ENCODE data around the gene EHD4.
A peak's percentile ranks its signal among the peaks of the same experiment; 100 is the strongest.

EHD4 gene

GRCh38 chr15:41999290-42000285, 27.2 kb upstream of the EHD4 start:
- Mint-ChIP-seq H3K36me3 (no peaks in the 10 kb centered on the region), H3K27ac (no peak overlapping the region), H3K4me3 (no peak overlapping the region), H3K4me1 (peaks cover 10% of the 10 kb centered on the region), H3K9me3 (no peaks in the 10 kb centered on the region)
- ATAC-seq, result peak; percentile 88
- DNase-seq (ENCODE audit: low spot score in 2 of 2), result no peak

GRCh38 chr15:41997845-41998244, 25.5 kb upstream of the EHD4 start:
- no peak overlapping the region for H3K27ac Mint-ChIP-seq
- ATAC-seq, result no peak
- no peak for DNase-seq (ENCODE audit: low spot score in 2 of 2)
- H3K9me3 Mint-ChIP-seq, result no peaks in the 10 kb centered on the region
- no peak overlapping the region for H3K4me3 Mint-ChIP-seq
- peaks cover 10% of the 10 kb centered on the region for H3K4me1 Mint-ChIP-seq
- no peaks in the 10 kb centered on the region for H3K36me3 Mint-ChIP-seq

GRCh38 chr15:41996921-41997592, 24.7 kb upstream of the EHD4 start:
- peaks cover 10% of the 10 kb centered on the region for H3K4me1 Mint-ChIP-seq
- H3K4me3 Mint-ChIP-seq, result no peak overlapping the region
- ATAC-seq, result no peak
- no peak for DNase-seq (ENCODE audit: low spot score in 2 of 2)
- no peaks in the 10 kb centered on the region for H3K36me3 Mint-ChIP-seq
- H3K27ac Mint-ChIP-seq, result no peak overlapping the region
- H3K9me3 Mint-ChIP-seq, result no peaks in the 10 kb centered on the region

- Mint-ChIP-seq H3K27ac (no peak overlapping the region), H3K4me3 (no peak overlapping the region), H3K9me3 (no peaks in the 10 kb centered on the region), H3K4me1 (peaks cover 10% of the 10 kb centered on the region), H3K36me3 (no peaks in the 10 kb centered on the region)
- no peak for ATAC-seq
- no peak for DNase-seq (ENCODE audit: low spot score in 2 of 2)
These were observed 24.0 kb upstream of the EHD4 start for GRCh38 chr15:41996376-41996775.

GRCh38 chr15:41995476-41995855, 23.1 kb upstream of the EHD4 start:
- Mint-ChIP-seq H3K4me3 (no peak overlapping the region), H3K4me1 (peaks cover 10% of the 10 kb centered on the region), H3K36me3 (no peaks in the 10 kb centered on the region), H3K9me3 (no peaks in the 10 kb centered on the region), H3K27ac (no peak overlapping the region)
- no peak for DNase-seq (ENCODE audit: low spot score in 2 of 2)
- ATAC-seq, result no peak

- peaks cover 10% of the 10 kb centered on the region for H3K4me1 Mint-ChIP-seq
- no peaks in the 10 kb centered on the region for H3K9me3 Mint-ChIP-seq
- H3K36me3 Mint-ChIP-seq, result no peaks in the 10 kb centered on the region
- ATAC-seq, result no peak
- DNase-seq (ENCODE audit: low spot score in 2 of 2), result no peak
- H3K4me3 Mint-ChIP-seq, result no peak overlapping the region
- H3K27ac Mint-ChIP-seq, result no peak overlapping the region
These were observed 22.6 kb upstream of the EHD4 start for GRCh38 chr15:41994772-41995475.

- DNase-seq (ENCODE audit: low spot score in 2 of 2) (no peak), ATAC-seq (no peak)
- H3K27ac Mint-ChIP-seq, result no peak overlapping the region
- H3K9me3 Mint-ChIP-seq, result no peaks in the 10 kb centered on the region
- peaks cover 2% of the 10 kb centered on the region for H3K4me1 Mint-ChIP-seq
- no peak overlapping the region for H3K4me3 Mint-ChIP-seq
- no peaks in the 10 kb centered on the region for H3K36me3 Mint-ChIP-seq
These were observed 21.9 kb upstream of the EHD4 start for GRCh38 chr15:41994171-41994650.

- H3K4me3 Mint-ChIP-seq, result no peak overlapping the region
- ATAC-seq, result no peak
- no peaks in the 10 kb centered on the region for H3K4me1 Mint-ChIP-seq
- no peaks in the 10 kb centered on the region for H3K36me3 Mint-ChIP-seq
- no peak overlapping the region for H3K27ac Mint-ChIP-seq
- no peaks in the 10 kb centered on the region for H3K9me3 Mint-ChIP-seq
- no peak for DNase-seq (ENCODE audit: low spot score in 2 of 2)
These were observed 21.3 kb upstream of the EHD4 start for GRCh38 chr15:41993472-41994170.

GRCh38 chr15:41992803-41993190, 20.4 kb upstream of the EHD4 start:
- Mint-ChIP-seq H3K4me3 (no peak overlapping the region), H3K36me3 (no peaks in the 10 kb centered on the region), H3K9me3 (no peaks in the 10 kb centered on the region), H3K27ac (no peak overlapping the region), H3K4me1 (no peaks in the 10 kb centered on the region)
- no peak for ATAC-seq
- DNase-seq (ENCODE audit: low spot score in 2 of 2), result no peak

GRCh38 chr15:41992151-41992802, 19.9 kb upstream of the EHD4 start:
- Mint-ChIP-seq H3K4me1 (no peaks in the 10 kb centered on the region), H3K27ac (no peak overlapping the region), H3K9me3 (no peaks in the 10 kb centered on the region), H3K4me3 (no peak overlapping the region), H3K36me3 (no peaks in the 10 kb centered on the region)
- no peak for ATAC-seq
- no peak for DNase-seq (ENCODE audit: low spot score in 2 of 2)

- Mint-ChIP-seq H3K9me3 (no peaks in the 10 kb centered on the region), H3K36me3 (no peaks in the 10 kb centered on the region), H3K4me3 (no peak overlapping the region), H3K27ac (no peak overlapping the region), H3K4me1 (no peaks in the 10 kb centered on the region)
- DNase-seq (ENCODE audit: low spot score in 2 of 2) (no peak), ATAC-seq (no peak)
These were observed 18.3 kb upstream of the EHD4 start for GRCh38 chr15:41990691-41991090.

- no peak overlapping the region for H3K27ac Mint-ChIP-seq
- H3K36me3 Mint-ChIP-seq, result no peaks in the 10 kb centered on the region
- DNase-seq (ENCODE audit: low spot score in 2 of 2) (no peak), ATAC-seq (no peak)
- no peaks in the 10 kb centered on the region for H3K9me3 Mint-ChIP-seq
- H3K4me3 Mint-ChIP-seq, result no peak overlapping the region
- no peaks in the 10 kb centered on the region for H3K4me1 Mint-ChIP-seq
These were observed 17.9 kb upstream of the EHD4 start for GRCh38 chr15:41990243-41990605.

- Mint-ChIP-seq H3K27ac (no peak overlapping the region), H3K36me3 (no peaks in the 10 kb centered on the region), H3K4me1 (no peaks in the 10 kb centered on the region), H3K9me3 (no peaks in the 10 kb centered on the region), H3K4me3 (no peak overlapping the region)
- DNase-seq (ENCODE audit: low spot score in 2 of 2) (peak; percentile 88 to 95), ATAC-seq (peak; percentile 86)
These were observed 17.4 kb upstream of the EHD4 start for GRCh38 chr15:41989573-41990242.

- no peak for DNase-seq (ENCODE audit: low spot score in 2 of 2)
- Mint-ChIP-seq H3K4me1 (no peaks in the 10 kb centered on the region), H3K4me3 (no peak overlapping the region), H3K36me3 (no peaks in the 10 kb centered on the region), H3K9me3 (no peaks in the 10 kb centered on the region), H3K27ac (no peak overlapping the region)
- ATAC-seq, result no peak
These were observed 16.7 kb upstream of the EHD4 start for GRCh38 chr15:41988896-41989572.

Measured in stimulated activated effector memory CD8-positive, alpha-beta T cell treated with anti-CD3 and anti-CD28 coated beads, Interleukin-12 subunit alpha, Interleukin-12 subunit beta, amount 100 ng/mL, for 72 hours (primary cell).